ENCODE data around the gene MAN2A2. TPM values are rescaled to one million over a fixed set of nuclear protein-coding genes. Genes with fewer than 3 reads are reported as not detected.

Gene MAN2A2
- total RNA-seq, 1 experiment from 2014 or later = 31.0 TPM

DNA sequence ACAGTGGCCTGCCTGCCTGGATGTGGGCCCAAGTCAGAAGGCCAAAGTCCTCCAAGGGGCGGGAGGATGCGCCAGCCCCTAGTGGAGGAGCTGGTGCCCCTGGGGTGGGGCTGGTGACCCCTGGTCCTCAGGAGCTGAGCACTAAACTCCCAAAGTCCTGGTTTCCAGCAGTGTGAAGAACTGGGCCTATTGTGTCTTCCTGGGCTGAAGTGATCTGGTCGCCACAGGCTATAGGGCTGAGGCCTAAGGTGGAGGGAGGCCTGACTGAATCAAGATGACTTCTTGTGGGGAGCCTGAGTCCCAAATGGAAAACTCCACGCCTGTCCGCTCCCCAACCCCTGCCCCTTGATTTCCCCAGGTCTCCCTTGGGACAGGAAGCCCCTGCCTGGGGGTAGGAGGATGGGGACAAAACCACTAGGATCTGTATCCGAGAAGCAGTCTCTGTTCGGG is 19.6 kb upstream of the MAN2A2 start (continued):
- TF ChIP-seq, protein P1, sequence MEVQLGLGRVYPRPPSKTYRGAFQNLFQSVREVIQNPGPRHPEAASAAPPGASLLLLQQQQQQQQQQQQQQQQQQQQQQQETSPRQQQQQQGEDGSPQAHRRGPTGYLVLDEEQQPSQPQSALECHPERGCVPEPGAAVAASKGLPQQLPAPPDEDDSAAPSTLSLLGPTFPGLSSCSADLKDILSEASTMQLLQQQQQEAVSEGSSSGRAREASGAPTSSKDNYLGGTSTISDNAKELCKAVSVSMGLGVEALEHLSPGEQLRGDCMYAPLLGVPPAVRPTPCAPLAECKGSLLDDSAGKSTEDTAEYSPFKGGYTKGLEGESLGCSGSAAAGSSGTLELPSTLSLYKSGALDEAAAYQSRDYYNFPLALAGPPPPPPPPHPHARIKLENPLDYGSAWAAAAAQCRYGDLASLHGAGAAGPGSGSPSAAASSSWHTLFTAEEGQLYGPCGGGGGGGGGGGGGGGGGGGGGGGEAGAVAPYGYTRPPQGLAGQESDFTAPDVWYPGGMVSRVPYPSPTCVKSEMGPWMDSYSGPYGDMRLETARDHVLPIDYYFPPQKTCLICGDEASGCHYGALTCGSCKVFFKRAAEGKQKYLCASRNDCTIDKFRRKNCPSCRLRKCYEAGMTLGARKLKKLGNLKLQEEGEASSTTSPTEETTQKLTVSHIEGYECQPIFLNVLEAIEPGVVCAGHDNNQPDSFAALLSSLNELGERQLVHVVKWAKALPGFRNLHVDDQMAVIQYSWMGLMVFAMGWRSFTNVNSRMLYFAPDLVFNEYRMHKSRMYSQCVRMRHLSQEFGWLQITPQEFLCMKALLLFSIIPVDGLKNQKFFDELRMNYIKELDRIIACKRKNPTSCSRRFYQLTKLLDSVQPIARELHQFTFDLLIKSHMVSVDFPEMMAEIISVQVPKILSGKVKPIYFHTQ (CRISPR knock-in tag; IDR thresholded peaks at IDR 0.05) = no peak
- TF ChIP-seq NR3C1 (CRISPR knock-in tag; conservative IDR thresholded peaks at IDR 0.05; ENCODE audit: low read depth) = no peak
- TF ChIP-seq ETV6 (CRISPR knock-in tag; IDR thresholded peaks at IDR 0.05) = no peak
- TF ChIP-seq, protein P2, sequence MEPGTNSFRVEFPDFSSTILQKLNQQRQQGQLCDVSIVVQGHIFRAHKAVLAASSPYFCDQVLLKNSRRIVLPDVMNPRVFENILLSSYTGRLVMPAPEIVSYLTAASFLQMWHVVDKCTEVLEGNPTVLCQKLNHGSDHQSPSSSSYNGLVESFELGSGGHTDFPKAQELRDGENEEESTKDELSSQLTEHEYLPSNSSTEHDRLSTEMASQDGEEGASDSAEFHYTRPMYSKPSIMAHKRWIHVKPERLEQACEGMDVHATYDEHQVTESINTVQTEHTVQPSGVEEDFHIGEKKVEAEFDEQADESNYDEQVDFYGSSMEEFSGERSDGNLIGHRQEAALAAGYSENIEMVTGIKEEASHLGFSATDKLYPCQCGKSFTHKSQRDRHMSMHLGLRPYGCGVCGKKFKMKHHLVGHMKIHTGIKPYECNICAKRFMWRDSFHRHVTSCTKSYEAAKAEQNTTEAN (CRISPR knock-in tag; IDR thresholded peaks at IDR 0.05) = no peak
- TF ChIP-seq ZNF423 (CRISPR knock-in tag; IDR thresholded peaks at IDR 0.05) = no peak
- no peak for TF ChIP-seq CREM (CRISPR knock-in tag; IDR thresholded peaks at IDR 0.05)
- TF ChIP-seq MYBL2 (CRISPR knock-in tag; IDR thresholded peaks at IDR 0.05) = no peak

DNA sequence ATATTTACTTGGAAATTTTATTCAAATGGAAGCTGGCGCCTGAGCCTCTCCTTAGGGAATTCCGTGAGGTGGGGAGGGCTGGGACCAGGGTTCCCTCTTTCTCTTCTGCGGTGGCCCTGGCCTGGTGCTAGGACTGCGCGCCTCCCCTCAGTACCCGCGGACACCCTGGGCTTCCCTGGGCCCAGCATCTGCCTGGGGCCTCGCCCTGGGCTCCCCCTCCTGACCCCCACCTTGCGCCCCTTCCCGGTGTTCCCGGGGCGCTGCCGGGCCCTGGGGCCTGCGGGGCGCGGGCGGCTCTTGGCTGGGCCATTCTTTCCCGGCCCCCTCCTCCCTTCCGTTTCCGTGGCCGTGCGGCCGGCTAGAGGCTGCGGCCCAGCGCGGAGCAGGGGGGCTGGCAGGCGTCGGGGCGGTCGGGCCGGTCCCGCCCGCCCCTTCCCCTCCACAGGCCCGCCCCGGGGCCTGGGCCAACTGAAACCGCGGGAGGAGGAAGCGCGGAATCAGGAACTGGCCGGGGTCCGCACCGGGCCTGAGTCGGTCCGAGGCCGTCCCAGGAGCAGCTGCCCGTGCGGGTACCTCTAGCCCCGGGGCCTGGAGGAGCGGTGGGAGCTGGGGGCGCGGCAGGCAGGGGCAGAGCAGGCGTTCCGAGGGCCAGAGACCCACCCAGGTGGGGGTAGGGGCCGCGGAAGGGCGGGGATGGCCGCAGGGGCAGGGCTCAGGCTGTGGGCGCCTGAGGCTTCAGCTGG is 19.0 kb upstream of the MAN2A2 start, which contains the start of gene FES:
FES (plus strand) TSS at position 529 of the 743 bp plus-strand sequence. CDS start 542 bp downstream, outside the sequence.
- peak; percentile 67 for ATAC-seq
- Mint-ChIP-seq H3K27me3 (ENCODE audit: low read depth) (no peaks in the 10 kb centered on the region), H3K4me3 (peak within 1 kb of the TSS; percentile 45), H3K9me3 (no peaks in the 10 kb centered on the region), H3K4me1 (peaks cover 22% of the 10 kb centered on the region), H3K27ac (no peak within 1 kb of the TSS), H3K36me3 (peaks cover 7% of the 10 kb centered on the region; the same call in 1 of the 2 replicates)
- ChIA-PET POLR2A (interaction anchor here (0.6 to 2.7 kb wide), 3 partner anchors 15 to 170 kb away, joined by 4 to 8 read pairs (median 5); partner anchors contain the start of genes BLM and FURIN), CTCF (interaction anchor here (0.6 to 4.9 kb wide), 19 partner anchors 11 to 583 kb away, joined by 3 to 75 read pairs (median 12); partner anchors contain the start of genes BLM, FURIN, HDDC3 and MAN2A2)
- DNase-seq (ENCODE audit: low spot score) = peak; percentile 67
- TF ChIP-seq, protein P3, sequence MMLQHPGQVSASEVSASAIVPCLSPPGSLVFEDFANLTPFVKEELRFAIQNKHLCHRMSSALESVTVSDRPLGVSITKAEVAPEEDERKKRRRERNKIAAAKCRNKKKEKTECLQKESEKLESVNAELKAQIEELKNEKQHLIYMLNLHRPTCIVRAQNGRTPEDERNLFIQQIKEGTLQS (CRISPR knock-in tag; conservative IDR thresholded peaks at IDR 0.05) = no peak
- no peak for TF ChIP-seq ZNF121 (CRISPR knock-in tag; IDR thresholded peaks at IDR 0.05)
- TF ChIP-seq, protein P4, sequence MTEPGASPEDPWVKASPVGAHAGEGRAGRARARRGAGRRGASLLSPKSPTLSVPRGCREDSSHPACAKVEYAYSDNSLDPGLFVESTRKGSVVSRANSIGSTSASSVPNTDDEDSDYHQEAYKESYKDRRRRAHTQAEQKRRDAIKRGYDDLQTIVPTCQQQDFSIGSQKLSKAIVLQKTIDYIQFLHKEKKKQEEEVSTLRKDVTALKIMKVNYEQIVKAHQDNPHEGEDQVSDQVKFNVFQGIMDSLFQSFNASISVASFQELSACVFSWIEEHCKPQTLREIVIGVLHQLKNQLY (CRISPR knock-in tag; IDR thresholded peaks at IDR 0.05) = no peak
- TF ChIP-seq NFE2L1 (CRISPR knock-in tag; IDR thresholded peaks at IDR 0.05) = no peak
- TF ChIP-seq MYBL2 (CRISPR knock-in tag; IDR thresholded peaks at IDR 0.05) = peak; percentile 89
- no peak for TF ChIP-seq TEAD4 (CRISPR knock-in tag; IDR thresholded peaks at IDR 0.05)
- TF ChIP-seq, protein P5, sequence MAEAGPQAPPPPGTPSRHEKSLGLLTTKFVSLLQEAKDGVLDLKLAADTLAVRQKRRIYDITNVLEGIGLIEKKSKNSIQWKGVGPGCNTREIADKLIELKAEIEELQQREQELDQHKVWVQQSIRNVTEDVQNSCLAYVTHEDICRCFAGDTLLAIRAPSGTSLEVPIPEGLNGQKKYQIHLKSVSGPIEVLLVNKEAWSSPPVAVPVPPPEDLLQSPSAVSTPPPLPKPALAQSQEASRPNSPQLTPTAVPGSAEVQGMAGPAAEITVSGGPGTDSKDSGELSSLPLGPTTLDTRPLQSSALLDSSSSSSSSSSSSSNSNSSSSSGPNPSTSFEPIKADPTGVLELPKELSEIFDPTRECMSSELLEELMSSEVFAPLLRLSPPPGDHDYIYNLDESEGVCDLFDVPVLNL (CRISPR knock-in tag; IDR thresholded peaks at IDR 0.05; ENCODE audit: borderline replicate concordance, low read depth) = 0 out of 2 replicates have a peak, but pooled peaks have one; percentile 14
- no peak for TF ChIP-seq TCF7 (CRISPR knock-in tag; IDR thresholded peaks at IDR 0.05; ENCODE audit: low read depth)
- 0 out of 2 replicates have a peak, but pooled peaks have one; percentile 15 for TF ChIP-seq SP1 (CRISPR knock-in tag; conservative IDR thresholded peaks at IDR 0.05)
- TF ChIP-seq FOXK1 (CRISPR knock-in tag; IDR thresholded peaks at IDR 0.05) = peak; percentile 16; the same call in 1 of the 2 replicates
- peak; percentile 18; the same call in 1 of the 2 replicates for TF ChIP-seq ZBTB21 (CRISPR knock-in tag; IDR thresholded peaks at IDR 0.05; ENCODE audit: borderline replicate concordance)
- TF ChIP-seq, protein P6, sequence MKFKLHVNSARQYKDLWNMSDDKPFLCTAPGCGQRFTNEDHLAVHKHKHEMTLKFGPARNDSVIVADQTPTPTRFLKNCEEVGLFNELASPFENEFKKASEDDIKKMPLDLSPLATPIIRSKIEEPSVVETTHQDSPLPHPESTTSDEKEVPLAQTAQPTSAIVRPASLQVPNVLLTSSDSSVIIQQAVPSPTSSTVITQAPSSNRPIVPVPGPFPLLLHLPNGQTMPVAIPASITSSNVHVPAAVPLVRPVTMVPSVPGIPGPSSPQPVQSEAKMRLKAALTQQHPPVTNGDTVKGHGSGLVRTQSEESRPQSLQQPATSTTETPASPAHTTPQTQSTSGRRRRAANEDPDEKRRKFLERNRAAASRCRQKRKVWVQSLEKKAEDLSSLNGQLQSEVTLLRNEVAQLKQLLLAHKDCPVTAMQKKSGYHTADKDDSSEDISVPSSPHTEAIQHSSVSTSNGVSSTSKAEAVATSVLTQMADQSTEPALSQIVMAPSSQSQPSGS (CRISPR knock-in tag; IDR thresholded peaks at IDR 0.05; ENCODE audit: borderline replicate concordance, low read depth) = no peak
- no peak for TF ChIP-seq ZNF423 (CRISPR knock-in tag; IDR thresholded peaks at IDR 0.05)
- TF ChIP-seq, protein P7, sequence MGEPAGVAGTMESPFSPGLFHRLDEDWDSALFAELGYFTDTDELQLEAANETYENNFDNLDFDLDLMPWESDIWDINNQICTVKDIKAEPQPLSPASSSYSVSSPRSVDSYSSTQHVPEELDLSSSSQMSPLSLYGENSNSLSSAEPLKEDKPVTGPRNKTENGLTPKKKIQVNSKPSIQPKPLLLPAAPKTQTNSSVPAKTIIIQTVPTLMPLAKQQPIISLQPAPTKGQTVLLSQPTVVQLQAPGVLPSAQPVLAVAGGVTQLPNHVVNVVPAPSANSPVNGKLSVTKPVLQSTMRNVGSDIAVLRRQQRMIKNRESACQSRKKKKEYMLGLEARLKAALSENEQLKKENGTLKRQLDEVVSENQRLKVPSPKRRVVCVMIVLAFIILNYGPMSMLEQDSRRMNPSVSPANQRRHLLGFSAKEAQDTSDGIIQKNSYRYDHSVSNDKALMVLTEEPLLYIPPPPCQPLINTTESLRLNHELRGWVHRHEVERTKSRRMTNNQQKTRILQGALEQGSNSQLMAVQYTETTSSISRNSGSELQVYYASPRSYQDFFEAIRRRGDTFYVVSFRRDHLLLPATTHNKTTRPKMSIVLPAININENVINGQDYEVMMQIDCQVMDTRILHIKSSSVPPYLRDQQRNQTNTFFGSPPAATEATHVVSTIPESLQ (CRISPR knock-in tag; IDR thresholded peaks at IDR 0.05) = no peak
- TF ChIP-seq, protein P8, sequence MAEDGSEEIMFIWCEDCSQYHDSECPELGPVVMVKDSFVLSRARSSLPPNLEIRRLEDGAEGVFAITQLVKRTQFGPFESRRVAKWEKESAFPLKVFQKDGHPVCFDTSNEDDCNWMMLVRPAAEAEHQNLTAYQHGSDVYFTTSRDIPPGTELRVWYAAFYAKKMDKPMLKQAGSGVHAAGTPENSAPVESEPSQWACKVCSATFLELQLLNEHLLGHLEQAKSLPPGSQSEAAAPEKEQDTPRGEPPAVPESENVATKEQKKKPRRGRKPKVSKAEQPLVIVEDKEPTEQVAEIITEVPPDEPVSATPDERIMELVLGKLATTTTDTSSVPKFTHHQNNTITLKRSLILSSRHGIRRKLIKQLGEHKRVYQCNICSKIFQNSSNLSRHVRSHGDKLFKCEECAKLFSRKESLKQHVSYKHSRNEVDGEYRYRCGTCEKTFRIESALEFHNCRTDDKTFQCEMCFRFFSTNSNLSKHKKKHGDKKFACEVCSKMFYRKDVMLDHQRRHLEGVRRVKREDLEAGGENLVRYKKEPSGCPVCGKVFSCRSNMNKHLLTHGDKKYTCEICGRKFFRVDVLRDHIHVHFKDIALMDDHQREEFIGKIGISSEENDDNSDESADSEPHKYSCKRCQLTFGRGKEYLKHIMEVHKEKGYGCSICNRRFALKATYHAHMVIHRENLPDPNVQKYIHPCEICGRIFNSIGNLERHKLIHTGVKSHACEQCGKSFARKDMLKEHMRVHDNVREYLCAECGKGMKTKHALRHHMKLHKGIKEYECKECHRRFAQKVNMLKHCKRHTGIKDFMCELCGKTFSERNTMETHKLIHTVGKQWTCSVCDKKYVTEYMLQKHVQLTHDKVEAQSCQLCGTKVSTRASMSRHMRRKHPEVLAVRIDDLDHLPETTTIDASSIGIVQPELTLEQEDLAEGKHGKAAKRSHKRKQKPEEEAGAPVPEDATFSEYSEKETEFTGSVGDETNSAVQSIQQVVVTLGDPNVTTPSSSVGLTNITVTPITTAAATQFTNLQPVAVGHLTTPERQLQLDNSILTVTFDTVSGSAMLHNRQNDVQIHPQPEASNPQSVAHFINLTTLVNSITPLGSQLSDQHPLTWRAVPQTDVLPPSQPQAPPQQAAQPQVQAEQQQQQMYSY (CRISPR knock-in tag; IDR thresholded peaks at IDR 0.05) = peak; percentile 60; the same call in 1 of the 2 replicates

Data from WTC11 (cell line).